LNCaP clone FGC (cell line): ENCODE data around the gene GNB5.

ENCODE experiments used
- DNase-seq: peaks from one replicate; pipeline ENCODE4 v3.0.0-alpha.2; 2011; ENCODE audit warnings: low read depth
- H3K4me3 ChIP-seq: 2 replicates; pipeline ENCODE4 v1.5.1; 2011; ENCODE audit warnings: mild to moderate bottlenecking, low read depth, low read length, control low read depth
- CTCF ChIP-seq: IDR thresholded peaks from 2 replicates; pipeline ENCODE4 v1.5.1; 2012; ENCODE audit warnings: mild to moderate bottlenecking; ENCODE audit not compliant: control insufficient read depth, insufficient read depth; ENCODE audit errors: extremely low read depth

GNB5 gene

GRCh38 chr15:52114261-52115055 lies 76.7 kb downstream of the GNB5 start:
- TF ChIP-seq CTCF, result no peak
- DNase-seq, result no peak
- no peak overlapping the region for H3K4me3 ChIP-seq

- DNase-seq, result no peak
- H3K4me3 ChIP-seq, result no peak overlapping the region
- TF ChIP-seq CTCF, result no peak
Observed at GRCh38 chr15:52113708-52114107, 77.5 kb downstream of the GNB5 start.

GRCh38 chr15:52113235-52113634 lies 78.0 kb downstream of the GNB5 start:
- no peak overlapping the region for H3K4me3 ChIP-seq
- DNase-seq, result no peak
- TF ChIP-seq CTCF, result no peak

GRCh38 chr15:52112203-52112750 lies 78.9 kb downstream of the GNB5 start:
- no peak overlapping the region for H3K4me3 ChIP-seq
- no peak for TF ChIP-seq CTCF
- no peak for DNase-seq

GRCh38 chr15:52111517-52112202 lies 79.5 kb downstream of the GNB5 start:
- no peak for TF ChIP-seq CTCF
- no peak for DNase-seq
- no peak overlapping the region for H3K4me3 ChIP-seq

GRCh38 chr15:52109559-52110451 lies 81.4 kb downstream of the GNB5 start:
- H3K4me3 ChIP-seq, result no peak overlapping the region
- no peak for DNase-seq
- no peak for TF ChIP-seq CTCF
